Suprapubic skin (tissue), 4 donors: ENCODE measurements around the gene FUT7. TPM values are rescaled to one million over a fixed set of nuclear protein-coding genes. Genes with fewer than 3 reads are reported as not detected.
A peak's percentile ranks its signal among the peaks of the same experiment; 100 is the strongest.

ENCODE experiments used
- DNase-seq, 2 donors: peaks; one replicate each; pipeline ENCODE4 v3.0.0-alpha.2; 2019; ENCODE audit warnings: low spot score in 2 of 2
- H3K27ac ChIP-seq: fragments of 200-600 bp; sonication (generic); one replicate; pipeline ENCODE4 v1.5.1; 2019
- H3K27me3 ChIP-seq: fragments of 200-600 bp; sonication (generic); one replicate; pipeline ENCODE4 v1.5.1; 2019
- H3K36me3 ChIP-seq: fragments of 200-600 bp; sonication (generic); one replicate; pipeline ENCODE4 v1.5.1; 2019
- H3K4me1 ChIP-seq: fragments of 200-600 bp; sonication (generic); one replicate; pipeline ENCODE4 v1.5.1; 2019
- H3K4me3 ChIP-seq: fragments of 200-600 bp; sonication (generic); one replicate; pipeline ENCODE4 v1.5.1; 2019; ENCODE audit warnings: mild to moderate bottlenecking
- H3K9me3 ChIP-seq: fragments of 200-600 bp; sonication (generic); one replicate; pipeline ENCODE4 v1.5.1; 2019
- CTCF ChIP-seq, 2 donors: fragments of 200-600 bp in 1 of 2; fragments of 450-650 bp in 1 of 2; sonication (generic) in 1 of 2; IDR thresholded peaks; one replicate each; pipeline ENCODE4 v1.5.1; 2016 to 2019; ENCODE audit warnings: antibody characterized with exemption in 2 of 2, mild to moderate bottlenecking in 1 of 2, moderate library complexity in 1 of 2
- EP300 ChIP-seq: sonication (generic); formaldehyde crosslinking; IDR thresholded peaks from one replicate; pipeline ENCODE4 v1.6.1; 2017; ENCODE audit warnings: antibody characterized with exemption
- POLR2A ChIP-seq, 2 donors: fragments of 450-650 bp; IDR thresholded peaks; one replicate each; pipeline ENCODE4 v1.6.1; 2017; ENCODE audit warnings: antibody characterized with exemption in 2 of 2, mild to moderate bottlenecking in 2 of 2, moderate library complexity in 2 of 2
- POLR2AphosphoS5 ChIP-seq, 3 donors: sonication (generic); formaldehyde crosslinking; IDR thresholded peaks; one replicate each; pipeline ENCODE4 v1.6.1; 2017; ENCODE audit warnings: antibody characterized with exemption in 3 of 3
- WGBS: methylation state at CpG from one replicate; pipeline ENCODE4 v1.1.5; 2018; 5-methylcytosine and 5-hydroxymethylcytosine counted together
- total RNA-seq, 4 donors: library from RNA; depleted of rRNA; stranded (reverse); fragments of >200 nt; gene quantifications; one replicate each; pipeline ENCODE4 v1.1.0, GENCODE V29; 2016

Gene FUT7
- total RNA-seq, 4 donors from 2014 or later, result 0.72 TPM; not detected in 3

GRCh38 chr9:137070201-137070905 lies 38.5 kb upstream of the FUT7 start, which contains the start of gene SAPCD2:
SAPCD2 (minus strand) TSS chr9:137070557; CDS start chr9:137070460, 97 bp downstream.
- peak; percentile 90 to 95 for DNase-seq
- peaks cover 35% of the 10 kb centered on the region for H3K4me1 ChIP-seq
- H3K27ac ChIP-seq, result peak within 1 kb of the TSS; percentile 66
- peak within 1 kb of the TSS; percentile 56 for H3K4me3 ChIP-seq
- no peaks in the 10 kb centered on the region for H3K36me3 ChIP-seq
- no peaks in the 10 kb centered on the region for H3K9me3 ChIP-seq
- H3K27me3 ChIP-seq, result peaks cover 18% of the 10 kb centered on the region
- no peak for TF ChIP-seq EP300
- no peak for TF ChIP-seq POLR2A (IDR thresholded peaks at IDR 0.05)
- no peak for TF ChIP-seq POLR2AphosphoS5 (IDR thresholded peaks at IDR 0.05)
- no peak for TF ChIP-seq CTCF (IDR thresholded peaks at IDR 0.05)
- under 1% methylated on average over 42 of the region's 74 CpGs for WGBS

GRCh38 chr9:137069508-137070091 lies 37.7 kb upstream of the FUT7 start:
- peaks cover 18% of the 10 kb centered on the region for H3K27me3 ChIP-seq
- no peaks in the 10 kb centered on the region for H3K9me3 ChIP-seq
- no peak for TF ChIP-seq POLR2A (IDR thresholded peaks at IDR 0.05)
- no peak for TF ChIP-seq EP300
- TF ChIP-seq POLR2AphosphoS5 (IDR thresholded peaks at IDR 0.05), result no peak
- no peak for TF ChIP-seq CTCF (IDR thresholded peaks at IDR 0.05)
- WGBS, result 20% methylated on average over 5 of the region's 52 CpGs
- DNase-seq, result peak in 1 of 2 donors; percentile 65
- H3K4me1 ChIP-seq, result peaks cover 41% of the 10 kb centered on the region
- H3K36me3 ChIP-seq, result no peaks in the 10 kb centered on the region
- no peak overlapping the region for H3K27ac ChIP-seq
- peak overlapping the region; percentile 56 for H3K4me3 ChIP-seq

GRCh38 chr9:137068539-137069507 lies 36.9 kb upstream of the FUT7 start:
- Histone ChIP-seq H3K27ac (no peak overlapping the region), H3K4me1 (peaks cover 49% of the 10 kb centered on the region), H3K9me3 (no peaks in the 10 kb centered on the region), H3K4me3 (peak overlapping the region; percentile 56), H3K36me3 (no peaks in the 10 kb centered on the region), H3K27me3 (peaks cover 18% of the 10 kb centered on the region)
- 75% methylated on average over 4 of the region's 17 CpGs for WGBS
- TF ChIP-seq POLR2AphosphoS5 (IDR thresholded peaks at IDR 0.05) (no peak), POLR2A (IDR thresholded peaks at IDR 0.05) (no peak), EP300 (no peak), CTCF (IDR thresholded peaks at IDR 0.05) (no peak)
- peak in 1 of 2 donors; percentile 60 for DNase-seq

GRCh38 chr9:137067860-137068538 lies 36.1 kb upstream of the FUT7 start:
- H3K27me3 ChIP-seq, result peaks cover 18% of the 10 kb centered on the region
- peak; percentile 59 to 73 for TF ChIP-seq CTCF (IDR thresholded peaks at IDR 0.05)
- no peak for TF ChIP-seq POLR2AphosphoS5 (IDR thresholded peaks at IDR 0.05)
- 37% methylated on average over 6 of the region's 12 CpGs for WGBS
- no peaks in the 10 kb centered on the region for H3K9me3 ChIP-seq
- no peak overlapping the region for H3K27ac ChIP-seq
- no peaks in the 10 kb centered on the region for H3K36me3 ChIP-seq
- H3K4me1 ChIP-seq, result peaks cover 57% of the 10 kb centered on the region
- no peak overlapping the region for H3K4me3 ChIP-seq
- no peak for DNase-seq
